Measurements from ENCODE around the gene COBLL1.
"Not testable (repeated sequence)": the region's sequence is repeated elsewhere in the genome, so short reads cannot be mapped to it uniquely, and the experiment has no call there.

COBLL1 gene

DNA sequence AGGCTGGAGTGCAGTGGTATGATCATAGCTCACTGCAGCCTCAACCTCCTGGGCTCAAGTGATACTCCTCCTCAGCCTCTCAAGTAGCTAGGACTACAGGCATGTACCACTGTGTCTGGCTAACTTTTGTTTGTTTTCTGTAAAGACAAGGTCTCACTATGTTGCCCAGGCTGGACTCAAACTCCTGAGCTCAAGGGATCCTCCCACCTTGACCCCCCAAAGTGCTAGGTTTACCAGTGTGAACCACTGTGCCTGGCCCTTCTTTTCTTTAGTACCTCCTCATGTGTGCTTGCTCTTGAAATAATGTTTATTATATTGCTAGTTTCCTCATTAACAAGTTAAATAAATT, 19.0 kb upstream of the COBLL1 start:
- no peaks in the 10 kb centered on the region for H3K27me3 ChIP-seq
- no peak overlapping the region for H3K4me3 ChIP-seq (ENCODE audit: low read depth in 1 of 2, low read length in 1 of 2)
- H3K9me3 ChIP-seq: no peaks in the 10 kb centered on the region
- H3K27ac ChIP-seq: no peak overlapping the region
- no peaks in the 10 kb centered on the region for H3K4me1 ChIP-seq (ENCODE audit: control insufficient read depth in 1 of 2, insufficient read depth in 1 of 2, low read depth in 1 of 2, low read length in 1 of 2)
- H3K36me3 ChIP-seq: no peaks in the 10 kb centered on the region
- TF ChIP-seq, protein P1, sequence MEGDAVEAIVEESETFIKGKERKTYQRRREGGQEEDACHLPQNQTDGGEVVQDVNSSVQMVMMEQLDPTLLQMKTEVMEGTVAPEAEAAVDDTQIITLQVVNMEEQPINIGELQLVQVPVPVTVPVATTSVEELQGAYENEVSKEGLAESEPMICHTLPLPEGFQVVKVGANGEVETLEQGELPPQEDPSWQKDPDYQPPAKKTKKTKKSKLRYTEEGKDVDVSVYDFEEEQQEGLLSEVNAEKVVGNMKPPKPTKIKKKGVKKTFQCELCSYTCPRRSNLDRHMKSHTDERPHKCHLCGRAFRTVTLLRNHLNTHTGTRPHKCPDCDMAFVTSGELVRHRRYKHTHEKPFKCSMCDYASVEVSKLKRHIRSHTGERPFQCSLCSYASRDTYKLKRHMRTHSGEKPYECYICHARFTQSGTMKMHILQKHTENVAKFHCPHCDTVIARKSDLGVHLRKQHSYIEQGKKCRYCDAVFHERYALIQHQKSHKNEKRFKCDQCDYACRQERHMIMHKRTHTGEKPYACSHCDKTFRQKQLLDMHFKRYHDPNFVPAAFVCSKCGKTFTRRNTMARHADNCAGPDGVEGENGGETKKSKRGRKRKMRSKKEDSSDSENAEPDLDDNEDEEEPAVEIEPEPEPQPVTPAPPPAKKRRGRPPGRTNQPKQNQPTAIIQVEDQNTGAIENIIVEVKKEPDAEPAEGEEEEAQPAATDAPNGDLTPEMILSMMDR (IDR thresholded peaks at IDR 0.05): no peak

DNA sequence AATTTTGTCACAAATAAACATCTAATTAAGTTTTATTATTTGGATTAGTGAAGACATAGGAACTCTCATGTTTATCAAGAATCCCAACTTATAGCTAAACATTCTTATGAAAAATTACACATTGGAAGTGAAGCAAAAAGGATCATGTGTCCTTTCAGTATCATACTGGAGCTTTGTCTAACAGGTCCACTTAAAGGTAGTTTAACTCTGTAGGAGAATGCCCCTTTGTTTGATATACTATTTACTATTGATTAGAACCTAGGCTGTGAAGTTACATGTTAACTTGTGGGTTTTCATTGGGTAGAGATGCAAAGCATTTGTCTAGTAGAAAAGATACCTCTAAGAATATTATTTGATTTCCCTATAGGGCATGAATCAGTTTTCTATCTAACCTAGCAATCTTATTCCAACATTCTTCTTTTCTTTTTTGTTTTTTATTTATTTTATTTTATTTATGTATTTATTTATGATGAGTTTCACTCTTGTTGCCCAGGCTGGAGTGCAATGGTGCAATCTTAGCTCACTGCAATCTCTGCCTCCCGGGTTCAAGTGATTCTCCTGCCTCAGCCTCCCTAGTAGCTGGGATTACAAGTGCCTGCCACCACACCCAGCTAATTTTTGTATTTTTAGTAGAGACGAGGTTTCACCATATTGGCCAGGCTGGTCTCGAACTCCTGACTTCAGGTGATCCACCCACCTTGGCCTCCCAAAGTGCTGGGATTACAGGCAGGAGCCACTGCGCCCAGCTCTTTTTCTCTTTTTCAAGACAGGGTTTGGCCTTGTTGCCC, 18.5 kb upstream of the COBLL1 start:
- not testable (repeated sequence) for H3K9me3 ChIP-seq; H3K36me3 ChIP-seq; H3K4me1 ChIP-seq (ENCODE audit: control insufficient read depth in 1 of 2, insufficient read depth in 1 of 2, low read depth in 1 of 2, low read length in 1 of 2); H3K27me3 ChIP-seq; H3K27ac ChIP-seq; H3K4me3 ChIP-seq (ENCODE audit: low read depth in 1 of 2, low read length in 1 of 2)

DNA sequence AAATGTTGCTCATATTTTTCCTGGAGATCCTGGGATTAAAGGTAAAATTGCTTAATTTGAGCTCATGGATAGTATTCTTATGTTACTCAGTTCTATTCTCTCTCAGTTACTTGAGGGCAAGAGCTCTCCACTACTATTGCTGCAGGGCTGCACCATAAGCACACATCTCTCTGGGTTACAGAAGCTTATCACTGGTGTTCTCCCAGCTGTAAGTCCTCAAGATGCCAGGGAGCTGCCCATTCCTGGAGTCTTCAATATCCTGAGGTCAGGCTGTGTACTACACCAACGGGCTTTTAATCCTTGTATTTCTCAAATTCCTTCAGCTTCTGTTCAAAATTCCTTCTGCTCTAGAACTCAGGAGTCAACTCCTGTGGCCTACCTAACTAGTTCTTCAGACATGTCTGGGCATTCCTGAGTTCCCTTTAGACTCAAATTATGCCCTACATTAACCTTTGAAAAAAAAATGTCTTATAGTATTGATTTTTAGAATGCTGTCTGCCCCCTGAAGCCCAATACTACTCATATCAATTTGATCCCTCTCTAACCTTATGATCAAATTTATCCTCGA, 17.7 kb upstream of the COBLL1 start:
- TF ChIP-seq, protein P1 (IDR thresholded peaks at IDR 0.05): no peak
- Histone ChIP-seq H3K4me1 (ENCODE audit: control insufficient read depth in 1 of 2, insufficient read depth in 1 of 2, low read depth in 1 of 2, low read length in 1 of 2) (no peaks in the 10 kb centered on the region), H3K36me3 (no peaks in the 10 kb centered on the region), H3K27me3 (no peaks in the 10 kb centered on the region), H3K4me3 (ENCODE audit: low read depth in 1 of 2, low read length in 1 of 2) (no peak overlapping the region), H3K9me3 (no peaks in the 10 kb centered on the region), H3K27ac (no peak overlapping the region)

DNA sequence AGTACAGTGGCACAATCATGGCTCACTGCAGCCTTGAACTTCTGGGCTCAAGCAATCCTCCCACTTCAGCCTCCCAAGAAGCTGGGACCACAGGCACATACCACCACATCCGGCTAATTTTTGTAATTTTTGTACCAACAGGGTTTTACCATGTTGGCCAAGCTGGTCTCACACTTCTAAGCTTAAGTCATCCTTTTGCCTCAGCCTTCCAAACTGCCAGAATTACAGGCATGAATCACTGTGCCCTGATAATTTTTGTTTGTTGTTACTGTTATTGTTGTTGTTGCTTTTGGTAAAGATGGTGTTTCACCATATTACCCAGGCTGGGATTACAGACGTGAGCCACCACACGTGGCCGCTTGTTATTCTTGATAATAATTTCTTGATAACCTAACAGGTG, 10.5 kb upstream of the COBLL1 start:
- Histone ChIP-seq H3K36me3 (no peaks in the 10 kb centered on the region), H3K4me1 (ENCODE audit: control insufficient read depth in 1 of 2, insufficient read depth in 1 of 2, low read depth in 1 of 2, low read length in 1 of 2) (peaks cover 0 to 5% of the 10 kb centered on the region in 2 experiments), H3K27me3 (peaks cover 13% of the 10 kb centered on the region), H3K27ac (no peak overlapping the region), H3K4me3 (ENCODE audit: low read depth in 1 of 2, low read length in 1 of 2) (no peak overlapping the region), H3K9me3 (no peaks in the 10 kb centered on the region)
- TF ChIP-seq, protein P1 (IDR thresholded peaks at IDR 0.05): no peak

DNA sequence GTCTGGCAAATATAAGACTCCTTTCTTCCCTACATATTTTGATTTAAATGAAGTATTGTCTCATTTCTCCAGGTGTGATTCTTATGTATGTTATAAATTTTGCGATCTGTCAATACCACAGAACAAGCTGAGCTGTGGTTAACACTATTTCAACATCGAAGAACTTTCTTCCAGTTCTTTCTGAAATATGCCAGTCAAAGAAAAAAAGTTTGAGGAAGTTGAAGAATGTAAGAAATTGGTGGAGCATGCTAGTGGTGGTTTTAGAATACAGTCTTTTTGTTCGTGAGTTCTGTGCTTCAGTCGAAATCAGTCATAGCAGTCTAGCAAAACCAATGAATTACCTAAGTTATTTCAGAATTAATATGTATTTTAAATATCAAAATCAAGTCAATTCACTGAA, 8.6 kb upstream of the COBLL1 start:
- peaks cover 0 to 5% of the 10 kb centered on the region in 2 experiments for H3K4me1 ChIP-seq (ENCODE audit: control insufficient read depth in 1 of 2, insufficient read depth in 1 of 2, low read depth in 1 of 2, low read length in 1 of 2)
- no peaks in the 10 kb centered on the region for H3K9me3 ChIP-seq
- TF ChIP-seq, protein P1 (IDR thresholded peaks at IDR 0.05): no peak
- no peak overlapping the region for H3K4me3 ChIP-seq (ENCODE audit: low read depth in 1 of 2, low read length in 1 of 2)
- H3K36me3 ChIP-seq: no peaks in the 10 kb centered on the region
- H3K27me3 ChIP-seq: peaks cover 13% of the 10 kb centered on the region
- no peak overlapping the region for H3K27ac ChIP-seq

DNA sequence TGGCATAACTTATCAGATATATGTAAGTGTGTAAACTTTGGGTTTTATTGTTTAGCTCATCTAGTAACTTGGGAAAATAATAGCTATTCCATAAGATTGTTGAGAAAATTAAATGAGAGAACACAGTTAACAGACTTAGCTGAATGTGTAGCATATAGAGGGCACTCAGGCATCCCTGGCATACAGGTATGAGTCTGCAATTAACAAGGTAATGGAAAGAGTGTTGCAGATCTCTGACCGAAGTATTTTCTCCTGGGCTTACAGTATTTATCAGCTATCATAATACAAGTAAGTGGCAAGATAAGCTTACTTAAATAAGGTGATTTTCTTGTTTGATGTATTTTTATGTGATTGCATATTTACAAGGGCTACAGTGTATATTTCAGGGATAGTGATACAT, 7.9 kb upstream of the COBLL1 start:
- TF ChIP-seq, protein P1 (IDR thresholded peaks at IDR 0.05): no peak
- Histone ChIP-seq H3K36me3 (no peaks in the 10 kb centered on the region), H3K27me3 (peaks cover 13% of the 10 kb centered on the region), H3K4me3 (ENCODE audit: low read depth in 1 of 2, low read length in 1 of 2) (no peak overlapping the region), H3K9me3 (no peaks in the 10 kb centered on the region), H3K4me1 (ENCODE audit: control insufficient read depth in 1 of 2, insufficient read depth in 1 of 2, low read depth in 1 of 2, low read length in 1 of 2) (peaks cover 0 to 5% of the 10 kb centered on the region in 2 experiments), H3K27ac (no peak overlapping the region)

Measured in neutrophil (primary cell).